IPS-20b (cell line): ENCODE measurements around the gene USP4.
"Not testable (repeated sequence)": the region's sequence is repeated elsewhere in the genome, so short reads cannot be mapped to it uniquely, and the experiment has no call there.

Source experiments
- H3K27ac ChIP-seq: one replicate; pipeline ENCODE4 v1.5.1; 2013; ENCODE audit warnings: low read length
- H3K27me3 ChIP-seq: 2 replicates; pipeline ENCODE4 v1.6.1; 2013; ENCODE audit warnings: mild to moderate bottlenecking, low read length, inconsistent platforms; ENCODE audit not compliant: insufficient read depth
- H3K36me3 ChIP-seq: 2 replicates; pipeline ENCODE4 v1.6.1; 2013; ENCODE audit warnings: low read depth, mild to moderate bottlenecking, inconsistent platforms, low read length, moderate library complexity; ENCODE audit not compliant: insufficient read depth
- H3K4me1 ChIP-seq: 2 replicates; pipeline ENCODE4 v1.6.1; 2013; ENCODE audit warnings: mild to moderate bottlenecking, control low read depth, inconsistent platforms, low read length, moderate library complexity; ENCODE audit not compliant: insufficient read depth
- H3K4me3 ChIP-seq: 2 replicates; pipeline ENCODE4 v1.5.1; 2013; ENCODE audit warnings: mild to moderate bottlenecking, low read length, inconsistent platforms
- H3K9ac ChIP-seq: 2 replicates; pipeline ENCODE4 v1.6.1; 2013; ENCODE audit warnings: low read depth, mild to moderate bottlenecking, inconsistent platforms, low read length, moderate library complexity
- H3K9me3 ChIP-seq: 2 replicates; pipeline ENCODE4 v1.6.1; 2013; ENCODE audit warnings: mild to moderate bottlenecking, low read depth, low read length, inconsistent platforms; ENCODE audit not compliant: insufficient read depth

Gene USP4

GRCh38 chr3:49370585-49371290 is 30.9 kb upstream of the USP4 start:
- Histone ChIP-seq H3K4me3 (no peak overlapping the region), H3K4me1 (no peaks in the 10 kb centered on the region), H3K27me3 (no peaks in the 10 kb centered on the region), H3K9me3 (no peaks in the 10 kb centered on the region), H3K27ac (no peak overlapping the region), H3K36me3 (peaks cover 79% of the 10 kb centered on the region), H3K9ac (no peak overlapping the region)

GRCh38 chr3:49362561-49362960 is 22.7 kb upstream of the USP4 start:
- Histone ChIP-seq H3K4me3 (no peak overlapping the region), H3K9me3 (no peaks in the 10 kb centered on the region), H3K27me3 (no peaks in the 10 kb centered on the region), H3K4me1 (peaks cover 8% of the 10 kb centered on the region), H3K27ac (no peak overlapping the region), H3K9ac (no peak overlapping the region), H3K36me3 (peaks cover 65% of the 10 kb centered on the region)

- H3K9me3 ChIP-seq: no peaks in the 10 kb centered on the region
- H3K27me3 ChIP-seq: no peaks in the 10 kb centered on the region
- H3K4me1 ChIP-seq: peaks cover 8% of the 10 kb centered on the region
- no peak overlapping the region for H3K27ac ChIP-seq
- peak overlapping the region; percentile 75; the same call in 1 of the 2 replicates for H3K4me3 ChIP-seq
- peaks cover 61% of the 10 kb centered on the region for H3K36me3 ChIP-seq
- no peak overlapping the region; the same call in 1 of the 2 replicates for H3K9ac ChIP-seq
Measured at GRCh38 chr3:49359623-49360022, 19.8 kb upstream of the USP4 start.

GRCh38 chr3:49358884-49359225 is 19.0 kb upstream of the USP4 start:
- Histone ChIP-seq H3K36me3 (peaks cover 61% of the 10 kb centered on the region), H3K27ac (peak overlapping the region; percentile 99), H3K4me1 (peaks cover 8% of the 10 kb centered on the region), H3K9ac (peak overlapping the region; percentile 93), H3K27me3 (no peaks in the 10 kb centered on the region), H3K9me3 (no peaks in the 10 kb centered on the region), H3K4me3 (peak overlapping the region; percentile 75)

GRCh38 chr3:49358217-49358883 is 18.5 kb upstream of the USP4 start, which contains the start of gene GPX1:
Gene GPX1 (minus strand): TSS chr3:49358353. CDS start chr3:49358278, 75 bp downstream.
- peaks cover 61% of the 10 kb centered on the region for H3K36me3 ChIP-seq

GRCh38 chr3:49357443-49358216 is 17.8 kb upstream of the USP4 start:
- H3K27me3 ChIP-seq, H3K9me3 ChIP-seq, H3K4me1 ChIP-seq: not testable (repeated sequence)
- Histone ChIP-seq H3K4me3 (peak overlapping the region; percentile 75), H3K36me3 (peaks cover 57% of the 10 kb centered on the region), H3K27ac (peak overlapping the region; percentile 7), H3K9ac (peak overlapping the region; percentile 79)

More at GRCh38 chr3:49358217-49358883, 18.5 kb upstream of the USP4 start, which contains the start of gene GPX1:
- Histone ChIP-seq H3K9ac (peak within 1 kb of the TSS; percentile 93), H3K4me3 (peak within 1 kb of the TSS; percentile 75), H3K9me3 (no peaks in the 10 kb centered on the region), H3K4me1 (peaks cover 8% of the 10 kb centered on the region), H3K27me3 (no peaks in the 10 kb centered on the region), H3K27ac (peak within 1 kb of the TSS; percentile 99)

- Histone ChIP-seq H3K4me3 (peak overlapping the region; percentile 75), H3K36me3 (peaks cover 52% of the 10 kb centered on the region), H3K9ac (peak overlapping the region; percentile 79; the same call in 1 of the 2 replicates)
- H3K27ac ChIP-seq, H3K4me1 ChIP-seq, H3K27me3 ChIP-seq, H3K9me3 ChIP-seq: not testable (repeated sequence)
Measured at GRCh38 chr3:49357095-49357442, 17.2 kb upstream of the USP4 start.

- H3K27ac ChIP-seq: no peak overlapping the region
Measured at GRCh38 chr3:49352890-49353421, 13.1 kb upstream of the USP4 start.

GRCh38 chr3:49352281-49352680 is 12.4 kb upstream of the USP4 start:
- peaks cover 17% of the 10 kb centered on the region for H3K36me3 ChIP-seq
- no peak overlapping the region for H3K4me3 ChIP-seq
- H3K27me3 ChIP-seq: no peaks in the 10 kb centered on the region
- H3K4me1 ChIP-seq: no peaks in the 10 kb centered on the region
- H3K9ac ChIP-seq: no peak overlapping the region
- H3K9me3 ChIP-seq: no peaks in the 10 kb centered on the region
- no peak overlapping the region for H3K27ac ChIP-seq

More at GRCh38 chr3:49352890-49353421, 13.1 kb upstream of the USP4 start:
- H3K9ac ChIP-seq: no peak overlapping the region
- peaks cover 19% of the 10 kb centered on the region for H3K36me3 ChIP-seq
- no peaks in the 10 kb centered on the region for H3K4me1 ChIP-seq
- H3K9me3 ChIP-seq: no peaks in the 10 kb centered on the region
- no peaks in the 10 kb centered on the region for H3K27me3 ChIP-seq
- no peak overlapping the region for H3K4me3 ChIP-seq

GRCh38 chr3:49351521-49352011 is 11.7 kb upstream of the USP4 start:
- no peaks in the 10 kb centered on the region for H3K27me3 ChIP-seq
- H3K4me1 ChIP-seq: no peaks in the 10 kb centered on the region

GRCh38 chr3:49349348-49350114 is 9.7 kb upstream of the USP4 start:
- no peak overlapping the region for H3K27ac ChIP-seq
- no peak overlapping the region for H3K4me3 ChIP-seq
- H3K9me3 ChIP-seq: no peaks in the 10 kb centered on the region
- H3K36me3 ChIP-seq: no peaks in the 10 kb centered on the region
- no peaks in the 10 kb centered on the region for H3K27me3 ChIP-seq
- no peaks in the 10 kb centered on the region for H3K4me1 ChIP-seq
- H3K9ac ChIP-seq: no peak overlapping the region

More at GRCh38 chr3:49351521-49352011, 11.7 kb upstream of the USP4 start:
- Histone ChIP-seq H3K9me3 (no peaks in the 10 kb centered on the region), H3K27ac (no peak overlapping the region), H3K36me3 (peaks cover 11% of the 10 kb centered on the region), H3K4me3 (no peak overlapping the region), H3K9ac (no peak overlapping the region)
